Mesothelial cell of epicardium (in vitro differentiated cells): ENCODE results near the gene FOXK1. TPM values are rescaled to one million over a fixed set of nuclear protein-coding genes. Genes with fewer than 3 reads are reported as not detected.

ENCODE experiments used
- DNase-seq, 2 experiments: peaks; one replicate each; pipeline ENCODE4 v3.0.0; 2021; ENCODE audit warnings: low spot score in 2 of 2; ENCODE audit not compliant: unreplicated experiment in 2 of 2
- H3K27ac Mint-ChIP-seq: 2 replicates; pipeline ENCODE4 v1.8.0; 2021; ENCODE audit warnings: mixed read lengths
- H3K27me3 Mint-ChIP-seq: 2 replicates; pipeline ENCODE4 v1.8.0; 2021; ENCODE audit warnings: low read depth, mixed read lengths
- H3K36me3 Mint-ChIP-seq: 2 replicates; pipeline ENCODE4 v1.8.0; 2021; ENCODE audit warnings: mixed read lengths
- H3K4me1 Mint-ChIP-seq: 2 replicates; pipeline ENCODE4 v1.8.0; 2021; ENCODE audit warnings: mixed read lengths
- H3K4me3 Mint-ChIP-seq: 2 replicates; pipeline ENCODE4 v1.8.0; 2021; ENCODE audit warnings: mild to moderate bottlenecking, moderate library complexity, mixed read lengths
- H3K9me3 Mint-ChIP-seq: 2 replicates; pipeline ENCODE4 v1.8.0; 2021; ENCODE audit warnings: mixed read lengths
- total RNA-seq: library from RNA; stranded (reverse); gene quantifications from 3 replicates; pipeline ENCODE4 v1.2.1, GENCODE V29; 2021
- TF ChIP-seq, protein P1 (sequence below): fragments of 200-600 bp; sonication (generic); IDR thresholded peaks from one replicate; pipeline ENCODE4 v1.5.0; 2021; ENCODE audit warnings: antibody characterized with exemption; ENCODE audit not compliant: unreplicated experiment

FOXK1 gene
- total RNA-seq, 1 donor from 2014 or later: 57.3 TPM

DNA sequence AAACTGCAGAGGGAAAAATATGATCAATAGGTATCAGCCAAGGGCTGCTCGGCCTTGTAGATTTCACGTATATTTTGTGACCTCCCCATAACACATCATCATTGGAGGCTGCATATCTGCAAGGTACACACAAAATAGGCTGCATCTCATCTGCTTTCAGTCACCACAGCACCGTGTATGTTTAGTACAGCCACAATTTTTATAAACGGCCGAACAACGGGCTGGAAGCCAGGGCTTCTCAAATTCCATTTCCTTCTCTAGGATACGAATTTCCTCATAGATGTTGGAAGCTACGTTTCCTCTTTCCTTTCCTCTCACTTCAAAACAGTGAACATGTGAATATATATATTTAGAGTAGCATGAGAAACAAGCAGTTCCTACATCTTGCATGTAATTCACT is 20.2 kb upstream of the FOXK1 start:
- H3K36me3 Mint-ChIP-seq: no peaks in the 10 kb centered on the region
- H3K27me3 Mint-ChIP-seq: no peaks in the 10 kb centered on the region
- no peak overlapping the region for H3K4me3 Mint-ChIP-seq
- H3K9me3 Mint-ChIP-seq: peaks cover 21% of the 10 kb centered on the region
- TF ChIP-seq, protein P1, sequence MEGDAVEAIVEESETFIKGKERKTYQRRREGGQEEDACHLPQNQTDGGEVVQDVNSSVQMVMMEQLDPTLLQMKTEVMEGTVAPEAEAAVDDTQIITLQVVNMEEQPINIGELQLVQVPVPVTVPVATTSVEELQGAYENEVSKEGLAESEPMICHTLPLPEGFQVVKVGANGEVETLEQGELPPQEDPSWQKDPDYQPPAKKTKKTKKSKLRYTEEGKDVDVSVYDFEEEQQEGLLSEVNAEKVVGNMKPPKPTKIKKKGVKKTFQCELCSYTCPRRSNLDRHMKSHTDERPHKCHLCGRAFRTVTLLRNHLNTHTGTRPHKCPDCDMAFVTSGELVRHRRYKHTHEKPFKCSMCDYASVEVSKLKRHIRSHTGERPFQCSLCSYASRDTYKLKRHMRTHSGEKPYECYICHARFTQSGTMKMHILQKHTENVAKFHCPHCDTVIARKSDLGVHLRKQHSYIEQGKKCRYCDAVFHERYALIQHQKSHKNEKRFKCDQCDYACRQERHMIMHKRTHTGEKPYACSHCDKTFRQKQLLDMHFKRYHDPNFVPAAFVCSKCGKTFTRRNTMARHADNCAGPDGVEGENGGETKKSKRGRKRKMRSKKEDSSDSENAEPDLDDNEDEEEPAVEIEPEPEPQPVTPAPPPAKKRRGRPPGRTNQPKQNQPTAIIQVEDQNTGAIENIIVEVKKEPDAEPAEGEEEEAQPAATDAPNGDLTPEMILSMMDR: no peak
- H3K4me1 Mint-ChIP-seq: peaks cover 5% of the 10 kb centered on the region
- DNase-seq: no peak
- H3K27ac Mint-ChIP-seq: no peak overlapping the region

DNA sequence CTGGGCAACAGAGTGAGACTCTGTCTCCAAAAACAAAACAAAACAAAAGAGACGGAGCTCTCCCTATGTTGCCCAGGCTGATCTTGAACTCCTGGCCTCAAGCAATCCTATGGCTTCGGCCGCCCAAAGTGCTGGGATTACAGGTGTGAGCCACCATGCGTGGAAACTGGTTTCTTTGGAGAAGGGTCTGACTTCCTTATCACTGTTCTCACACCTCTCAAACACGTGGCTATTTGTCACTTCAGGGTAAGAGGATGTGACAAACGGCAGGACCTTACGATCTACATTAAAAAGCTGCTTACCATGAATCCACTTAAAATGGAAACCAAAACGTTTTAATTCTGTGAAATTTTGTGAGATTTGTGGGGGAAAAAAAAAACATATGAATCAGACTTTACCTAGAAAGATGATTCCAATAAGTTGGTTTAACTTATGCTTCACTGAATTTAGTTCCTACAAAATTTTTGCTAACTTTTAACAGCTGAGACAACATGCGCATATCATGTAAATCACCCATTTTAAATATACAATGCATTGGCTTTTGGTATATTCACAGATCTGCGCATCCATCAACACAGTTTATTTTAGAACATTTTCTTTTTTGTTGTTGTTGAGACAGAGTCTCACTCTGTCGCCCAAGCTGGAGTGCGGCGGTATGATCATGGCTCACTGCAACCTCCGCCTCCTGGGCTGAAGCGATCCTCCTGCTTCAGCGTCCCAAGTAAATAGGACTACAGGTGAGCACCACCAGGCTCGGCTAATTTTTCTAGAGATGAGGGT is 18.7 kb upstream of the FOXK1 start:
- peaks cover 5% of the 10 kb centered on the region for H3K4me1 Mint-ChIP-seq
- no peaks in the 10 kb centered on the region for H3K27me3 Mint-ChIP-seq
- no peak overlapping the region for H3K4me3 Mint-ChIP-seq
- no peak overlapping the region for H3K27ac Mint-ChIP-seq
- no peaks in the 10 kb centered on the region for H3K36me3 Mint-ChIP-seq
- peaks cover 11% of the 10 kb centered on the region for H3K9me3 Mint-ChIP-seq
- TF ChIP-seq, protein P1: no peak
- no peak for DNase-seq

GRCh38 chr7:4665661-4666060 is 16.4 kb upstream of the FOXK1 start:
- Mint-ChIP-seq H3K4me3 (no peak overlapping the region), H3K36me3 (no peaks in the 10 kb centered on the region), H3K4me1 (peaks cover 5% of the 10 kb centered on the region), H3K27me3 (no peaks in the 10 kb centered on the region), H3K27ac (no peak overlapping the region), H3K9me3 (no peaks in the 10 kb centered on the region)
- DNase-seq: no peak
- TF ChIP-seq, protein P1: no peak

GRCh38 chr7:4667776-4668509 is 14.2 kb upstream of the FOXK1 start:
- no peaks in the 10 kb centered on the region for H3K27me3 Mint-ChIP-seq
- TF ChIP-seq, protein P1: no peak
- no peak overlapping the region for H3K27ac Mint-ChIP-seq
- H3K4me1 Mint-ChIP-seq: peaks cover 5% of the 10 kb centered on the region
- H3K36me3 Mint-ChIP-seq: no peaks in the 10 kb centered on the region
- no peaks in the 10 kb centered on the region for H3K9me3 Mint-ChIP-seq
- no peak overlapping the region for H3K4me3 Mint-ChIP-seq
- no peak for DNase-seq

DNA sequence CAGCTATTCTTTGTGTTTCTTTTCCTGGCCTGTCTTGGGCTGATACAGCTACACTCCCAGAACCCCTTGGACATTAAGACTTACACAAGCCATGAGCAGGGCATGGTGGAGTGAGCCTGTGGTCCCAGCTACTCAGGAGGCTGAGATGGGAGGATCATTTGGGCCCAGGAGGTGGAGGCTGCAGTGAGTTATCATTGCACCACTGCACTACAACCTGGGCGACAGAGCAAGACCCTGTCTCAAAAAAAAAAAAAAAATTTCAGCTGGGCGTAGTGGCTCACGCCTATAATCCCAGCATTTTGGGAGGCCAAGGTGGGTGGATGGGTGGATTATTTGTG is 13.6 kb upstream of the FOXK1 start:
- Mint-ChIP-seq H3K27me3 (no peaks in the 10 kb centered on the region), H3K4me1 (peaks cover 5% of the 10 kb centered on the region), H3K9me3 (no peaks in the 10 kb centered on the region), H3K36me3 (no peaks in the 10 kb centered on the region), H3K4me3 (no peak overlapping the region), H3K27ac (no peak overlapping the region)
- DNase-seq: no peak
- TF ChIP-seq, protein P1: no peak
